Skin of body (tissue), 2 donors: Measurements from ENCODE around the gene C2CD3. TPM values are rescaled to one million over a fixed set of nuclear protein-coding genes. Genes with fewer than 3 reads are reported as not detected.
"Not testable (repeated sequence)": the region's sequence is repeated elsewhere in the genome, so short reads cannot be mapped to it uniquely, and the experiment has no call there.

Source experiments
- DNase-seq: peaks from one replicate; lab custom pipeline; 2025; lab: John Stamatoyannopoulos, UW
- total RNA-seq: library from RNA; depleted of rRNA; stranded (reverse); fragments of >200 nt; gene quantifications from one replicate; pipeline ENCODE4 v1.2.3, GENCODE V29; 2014

The C2CD3 gene
- total RNA-seq, 1 donor from 2014 or later: 16.2 TPM

GRCh38 chr11:74004759-74005615 lies 165.8 kb downstream of the C2CD3 start:
- DNase-seq: no peak

GRCh38 chr11:74004046-74004695 lies 166.6 kb downstream of the C2CD3 start:
- no peak for DNase-seq

DNA sequence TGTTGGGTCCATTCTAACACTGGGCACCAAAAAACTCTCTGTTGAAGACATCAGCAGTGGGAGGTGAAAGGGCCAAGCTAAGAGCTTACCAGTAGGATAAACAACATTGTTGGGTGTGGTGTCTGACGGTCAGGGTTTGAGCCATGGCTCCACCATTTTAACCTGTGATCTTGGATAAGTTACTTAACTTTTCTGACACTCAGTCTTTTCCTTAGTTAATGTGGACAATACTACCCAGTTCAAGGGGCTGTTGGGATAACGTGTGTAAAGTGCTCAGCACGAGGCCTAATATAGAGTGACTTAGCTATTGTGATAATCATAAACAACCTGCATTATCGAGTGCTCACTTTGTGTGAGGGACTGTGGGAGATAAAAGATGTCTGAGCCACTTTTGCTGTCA lies 168.0 kb downstream of the C2CD3 start:
- DNase-seq: no peak

GRCh38 chr11:74001822-74002286 lies 168.9 kb downstream of the C2CD3 start:
- DNase-seq: no peak

DNA sequence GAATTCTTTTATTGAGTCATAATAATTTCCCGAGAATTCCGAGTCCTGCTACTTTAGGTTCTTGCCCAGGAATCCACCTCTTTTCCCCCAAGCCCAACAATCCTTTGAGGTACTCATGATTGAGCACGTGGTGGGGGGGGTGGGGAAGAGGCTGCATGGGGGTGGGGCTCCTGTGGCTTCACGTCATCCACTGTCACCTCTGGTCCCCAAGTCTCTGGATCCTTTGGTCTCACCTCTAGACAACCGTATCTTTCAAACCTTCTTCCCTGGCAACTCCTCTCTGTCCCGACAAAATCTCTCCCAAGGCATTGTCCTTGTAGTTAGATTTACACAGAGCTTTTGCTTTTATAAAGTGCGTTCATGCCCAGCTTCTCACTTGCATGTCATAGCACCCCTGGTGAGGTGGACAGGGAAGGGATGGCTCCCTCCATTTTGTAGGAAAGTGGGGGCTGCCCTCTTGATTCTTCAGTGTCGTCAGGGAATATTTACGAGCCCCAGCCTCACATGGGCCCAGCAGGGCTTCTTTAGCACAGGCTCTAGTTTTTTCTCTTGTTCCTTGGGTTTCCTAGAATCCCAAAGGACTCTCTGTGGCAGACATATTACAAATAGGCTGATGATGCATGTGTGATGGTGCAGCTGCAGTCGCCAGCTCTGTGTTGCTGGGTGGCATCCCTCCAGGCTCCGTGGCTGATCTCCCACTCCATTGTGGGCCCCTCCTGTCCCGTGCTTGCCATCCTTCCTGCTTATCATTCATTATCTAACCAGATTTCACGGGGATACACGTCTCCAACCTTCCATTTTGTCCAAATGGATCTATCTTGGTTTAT lies 170.3 kb downstream of the C2CD3 start:
- no peak for DNase-seq

GRCh38 chr11:73999581-74000306 lies 171.1 kb downstream of the C2CD3 start:
- DNase-seq: no peak

DNA sequence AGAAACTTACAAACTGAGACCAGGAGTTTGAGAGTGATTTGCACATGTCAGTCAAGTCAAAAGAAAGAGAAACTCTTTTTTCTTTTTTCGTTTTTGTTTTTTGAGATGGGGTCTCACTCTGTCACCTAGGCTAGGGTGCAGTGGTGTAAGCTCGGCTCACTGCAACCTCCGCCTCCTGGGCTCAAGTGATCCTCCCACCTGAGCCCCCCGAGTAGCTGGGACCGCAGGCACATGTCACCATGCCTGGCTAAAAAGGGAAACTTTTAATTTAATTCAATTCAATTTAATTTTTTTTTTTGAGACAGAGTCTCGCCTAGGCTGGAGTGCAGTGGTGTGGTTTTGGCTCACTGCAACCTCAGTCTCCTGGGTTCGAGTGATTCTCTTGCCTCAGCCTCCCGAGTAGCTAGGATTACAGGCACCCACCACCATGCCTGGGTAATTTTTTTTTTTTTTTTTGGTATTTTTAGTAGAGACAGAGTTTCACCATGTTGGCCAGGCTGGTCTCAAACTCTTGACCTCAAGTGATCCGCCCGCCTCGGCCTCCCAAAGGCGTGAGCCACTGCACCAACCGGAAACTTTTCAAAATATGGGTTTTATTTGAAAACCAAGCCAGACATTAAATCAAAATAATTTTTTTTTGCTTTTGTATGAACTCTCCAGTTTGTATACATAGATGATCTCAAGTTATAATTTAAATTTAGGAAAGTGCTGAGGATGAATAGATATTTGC lies 171.8 kb downstream of the C2CD3 start:
- DNase-seq: no peak

GRCh38 chr11:73997120-73997770 lies 173.6 kb downstream of the C2CD3 start:
- DNase-seq: no peak

- no peak for DNase-seq
Measured at GRCh38 chr11:73996161-73996747, 174.5 kb downstream of the C2CD3 start.

DNA sequence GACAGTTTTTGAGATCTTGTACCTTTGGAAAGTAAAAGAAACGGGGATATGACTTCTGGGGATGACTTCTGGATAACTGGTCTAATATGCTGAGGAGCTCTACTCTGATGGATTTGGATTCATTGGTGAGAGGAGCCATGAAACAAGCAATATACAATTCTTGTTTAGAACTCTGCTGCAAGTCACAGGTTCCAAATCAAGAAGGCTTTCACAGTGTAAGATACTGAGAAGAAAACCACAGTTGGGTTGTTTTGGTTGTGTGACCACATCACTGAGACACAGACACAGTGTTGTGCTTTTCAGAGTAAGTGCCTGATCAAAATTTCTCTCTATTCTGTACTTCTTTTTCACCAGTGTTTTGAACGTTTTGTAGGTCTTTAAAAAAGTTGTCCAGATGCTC lies 175.1 kb downstream of the C2CD3 start:
- no peak for DNase-seq

DNA sequence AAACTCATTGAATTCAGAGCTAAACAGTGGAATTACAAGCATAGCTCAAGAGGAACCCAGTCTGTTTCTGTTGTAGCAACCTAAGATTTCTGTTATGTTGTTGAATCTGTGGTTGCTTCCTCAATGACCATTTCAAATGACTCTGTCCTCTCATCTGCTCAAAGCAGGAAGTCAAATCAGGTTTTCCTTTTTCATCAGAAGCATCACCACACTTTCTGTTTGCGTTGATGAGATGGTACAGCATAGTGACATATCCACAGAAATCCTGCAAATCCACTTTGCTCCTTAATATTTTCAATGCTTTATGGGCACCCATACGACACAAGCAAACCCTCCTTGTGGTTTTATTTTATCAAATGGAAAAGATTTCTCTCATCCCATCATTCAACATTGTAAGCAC lies 175.6 kb downstream of the C2CD3 start:
- no peak for DNase-seq

DNA sequence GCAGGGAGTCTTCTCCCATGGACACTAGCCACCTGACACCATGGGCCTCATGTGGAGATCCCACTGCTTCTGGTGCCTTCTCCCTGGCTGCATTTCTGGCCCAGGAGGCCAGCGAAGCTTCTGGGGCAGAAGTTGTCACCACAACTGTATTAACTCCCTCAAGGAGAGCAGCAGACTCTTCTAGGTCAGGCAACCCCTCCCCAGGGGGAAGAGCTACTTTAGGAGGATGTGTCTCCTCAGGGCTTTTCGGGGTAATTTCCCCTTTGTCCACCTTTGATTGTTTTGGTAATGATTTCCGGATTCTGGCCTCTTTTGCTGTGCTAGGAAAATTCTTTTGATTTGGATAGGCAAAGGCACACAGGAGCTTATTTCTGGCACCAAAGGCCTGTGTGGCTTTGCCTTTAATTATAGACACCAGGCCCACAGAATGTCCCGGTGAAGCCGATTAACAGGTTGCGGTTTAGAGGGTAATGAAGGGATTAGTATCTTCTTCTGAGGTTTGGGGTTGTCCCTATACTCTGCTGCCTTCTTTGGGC lies 179.3 kb downstream of the C2CD3 start:
- DNase-seq: no peak

DNA sequence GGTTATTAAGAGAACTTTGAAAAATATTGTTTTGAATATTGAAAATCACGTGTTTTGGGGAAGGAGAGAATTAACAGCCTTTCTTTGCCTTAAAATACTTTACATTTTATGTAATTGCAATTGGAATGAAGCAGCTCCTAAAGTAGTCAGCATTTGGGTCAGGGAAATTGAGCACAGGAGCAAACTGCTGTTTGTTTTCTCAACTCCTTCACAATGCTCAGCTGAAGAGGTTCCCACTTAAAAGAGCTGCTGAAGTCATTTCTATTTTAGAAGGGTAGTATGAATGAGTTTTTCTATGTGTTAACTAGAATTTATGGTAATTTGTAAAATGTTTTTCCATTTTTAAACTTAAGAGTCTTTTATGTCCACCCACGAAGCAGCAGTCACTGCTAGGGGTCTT lies 180.1 kb downstream of the C2CD3 start:
- DNase-seq: no peak

GRCh38 chr11:73989156-73989555 lies 181.6 kb downstream of the C2CD3 start:
- DNase-seq: no peak

GRCh38 chr11:73988227-73988626 lies 182.6 kb downstream of the C2CD3 start:
- no peak for DNase-seq

GRCh38 chr11:73985661-73986060 lies 185.1 kb downstream of the C2CD3 start:
- DNase-seq: not testable (repeated sequence)

GRCh38 chr11:73983741-73984538 lies 186.9 kb downstream of the C2CD3 start:
- no peak for DNase-seq

GRCh38 chr11:73982990-73983740 lies 187.6 kb downstream of the C2CD3 start:
- DNase-seq: peak; percentile 72
